ENCODE measurements around the gene MYO1A.

GRCh38 chr12:57018906-57019305, 31.0 kb downstream of the MYO1A start:
- TF ChIP-seq CTCF (IDR thresholded peaks at IDR 0.05), result no peak
- TF ChIP-seq EZH2 (IDR thresholded peaks at IDR 0.05; ENCODE audit: borderline replicate concordance, insufficient read depth, low read depth, low read length, poor library complexity, severe bottlenecking), result no peak

Data from B cell (primary cell).